Muscle layer of duodenum (tissue), 2 donors: Measurements from ENCODE around the gene MLN.
"Not testable (repeated sequence)": the region's sequence is repeated elsewhere in the genome, so short reads cannot be mapped to it uniquely, and the experiment has no call there.

Experiments used
- H3K27ac ChIP-seq: one replicate; pipeline ENCODE4 v1.7.0; 2013; ENCODE audit warnings: mild to moderate bottlenecking, low read length
- H3K27me3 ChIP-seq: one replicate; pipeline ENCODE4 v1.7.0; 2013; ENCODE audit warnings: low read depth, mild to moderate bottlenecking, control low read depth, low read length
- H3K36me3 ChIP-seq, 2 donors: one replicate each; pipeline ENCODE4 v1.7.0; 2013; ENCODE audit warnings: low read length in 2 of 2, control low read depth in 1 of 2, mild to moderate bottlenecking in 1 of 2; ENCODE audit not compliant: insufficient read depth in 2 of 2, control insufficient read depth in 1 of 2
- H3K4me1 ChIP-seq, 2 donors: one replicate each; pipeline ENCODE4 v1.7.0; 2013; ENCODE audit warnings: low read length in 2 of 2, mild to moderate bottlenecking in 2 of 2, control low read depth in 1 of 2, moderate library complexity in 1 of 2; ENCODE audit not compliant: insufficient read depth in 2 of 2, control insufficient read depth in 1 of 2
- H3K4me3 ChIP-seq, 2 donors: one replicate each; pipeline ENCODE4 v1.7.0; 2013; ENCODE audit warnings: low read length in 2 of 2, low read depth in 1 of 2, mild to moderate bottlenecking in 1 of 2
- H3K9me3 ChIP-seq, 2 donors: one replicate each; pipeline ENCODE4 v1.7.0; 2013; ENCODE audit warnings: low read length in 2 of 2, control low read depth in 1 of 2, mild to moderate bottlenecking in 1 of 2; ENCODE audit not compliant: control insufficient read depth in 1 of 2
- donor health status: healthy.

The MLN gene

DNA sequence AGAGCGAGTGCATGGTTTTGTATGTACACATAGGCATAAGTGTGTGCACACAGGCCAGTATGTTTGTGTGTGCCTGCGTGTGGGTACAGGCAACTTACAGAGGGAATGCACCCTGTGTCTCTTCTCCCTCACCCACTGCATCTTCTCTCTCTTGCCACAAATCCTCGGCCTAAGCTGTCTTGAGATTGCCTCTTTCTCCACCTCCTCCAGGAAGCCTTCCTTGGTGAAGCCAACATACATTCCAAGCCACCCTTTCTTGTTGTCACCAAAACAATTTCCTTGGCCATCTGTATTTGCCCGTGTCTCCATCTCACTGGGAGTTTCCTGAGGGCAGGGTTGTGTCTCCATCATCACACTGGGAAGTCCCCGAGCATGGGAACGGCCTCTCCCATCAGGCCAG is 29.8 kb upstream of the MLN start:
- peaks cover 0 to 13% of the 10 kb centered on the region in 2 donors for H3K4me1 ChIP-seq
- no peaks in the 10 kb centered on the region for H3K27me3 ChIP-seq
- H3K27ac ChIP-seq, result no peak overlapping the region
- no peak overlapping the region for H3K4me3 ChIP-seq
- H3K9me3 ChIP-seq, result no peaks in the 10 kb centered on the region
- H3K36me3 ChIP-seq, result no peaks in the 10 kb centered on the region

DNA sequence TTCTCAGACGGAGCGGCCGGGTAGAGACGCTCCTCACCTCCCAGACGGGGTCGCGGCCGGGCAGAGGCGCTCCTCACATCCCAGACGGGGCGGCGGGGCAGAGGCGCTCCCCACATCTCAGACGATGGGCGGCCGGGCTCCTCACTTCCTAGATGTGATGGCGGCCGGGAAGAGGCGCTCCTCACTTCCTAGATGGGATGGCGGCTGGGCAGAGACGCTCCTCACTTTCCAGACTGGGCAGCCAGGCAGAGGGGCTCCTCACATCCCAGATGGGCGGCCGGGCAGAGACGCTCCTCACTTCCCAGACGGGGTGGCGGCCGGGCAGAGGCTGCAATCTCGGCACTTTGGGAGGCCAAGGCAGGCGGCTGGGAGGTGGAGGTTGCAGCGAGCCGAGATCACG is 29.0 kb upstream of the MLN start:
- not testable (repeated sequence) for H3K27ac ChIP-seq, H3K4me3 ChIP-seq, H3K9me3 ChIP-seq, H3K36me3 ChIP-seq, H3K27me3 ChIP-seq
- peaks cover 0 to 19% of the 10 kb centered on the region in 2 donors for H3K4me1 ChIP-seq

GRCh38 chr6:33831725-33832124 is 27.9 kb upstream of the MLN start:
- H3K9me3 ChIP-seq, H3K27me3 ChIP-seq, H3K36me3 ChIP-seq, H3K27ac ChIP-seq, H3K4me3 ChIP-seq: not testable (repeated sequence)
- peaks cover 0 to 19% of the 10 kb centered on the region in 2 donors for H3K4me1 ChIP-seq

GRCh38 chr6:33830635-33831240 is 26.9 kb upstream of the MLN start:
- Histone ChIP-seq H3K36me3 (no peaks in the 10 kb centered on the region), H3K27me3 (no peaks in the 10 kb centered on the region), H3K4me1 (peaks cover 0 to 19% of the 10 kb centered on the region in 2 donors), H3K9me3 (no peaks in the 10 kb centered on the region), H3K27ac (no peak overlapping the region), H3K4me3 (no peak overlapping the region)

- no peak overlapping the region for H3K4me3 ChIP-seq
- H3K27me3 ChIP-seq, result no peaks in the 10 kb centered on the region
- H3K27ac ChIP-seq, result no peak overlapping the region
- H3K9me3 ChIP-seq, result no peaks in the 10 kb centered on the region
- peaks cover 0 to 19% of the 10 kb centered on the region in 2 donors for H3K4me1 ChIP-seq
- H3K36me3 ChIP-seq, result no peaks in the 10 kb centered on the region
Measured at GRCh38 chr6:33828764-33829731, 25.2 kb upstream of the MLN start.

- Histone ChIP-seq H3K27ac (no peak overlapping the region), H3K4me1 (peaks cover 0 to 19% of the 10 kb centered on the region in 2 donors), H3K36me3 (no peaks in the 10 kb centered on the region), H3K27me3 (no peaks in the 10 kb centered on the region), H3K4me3 (no peak overlapping the region), H3K9me3 (no peaks in the 10 kb centered on the region)
Measured at GRCh38 chr6:33828452-33828763, 24.6 kb upstream of the MLN start.

DNA sequence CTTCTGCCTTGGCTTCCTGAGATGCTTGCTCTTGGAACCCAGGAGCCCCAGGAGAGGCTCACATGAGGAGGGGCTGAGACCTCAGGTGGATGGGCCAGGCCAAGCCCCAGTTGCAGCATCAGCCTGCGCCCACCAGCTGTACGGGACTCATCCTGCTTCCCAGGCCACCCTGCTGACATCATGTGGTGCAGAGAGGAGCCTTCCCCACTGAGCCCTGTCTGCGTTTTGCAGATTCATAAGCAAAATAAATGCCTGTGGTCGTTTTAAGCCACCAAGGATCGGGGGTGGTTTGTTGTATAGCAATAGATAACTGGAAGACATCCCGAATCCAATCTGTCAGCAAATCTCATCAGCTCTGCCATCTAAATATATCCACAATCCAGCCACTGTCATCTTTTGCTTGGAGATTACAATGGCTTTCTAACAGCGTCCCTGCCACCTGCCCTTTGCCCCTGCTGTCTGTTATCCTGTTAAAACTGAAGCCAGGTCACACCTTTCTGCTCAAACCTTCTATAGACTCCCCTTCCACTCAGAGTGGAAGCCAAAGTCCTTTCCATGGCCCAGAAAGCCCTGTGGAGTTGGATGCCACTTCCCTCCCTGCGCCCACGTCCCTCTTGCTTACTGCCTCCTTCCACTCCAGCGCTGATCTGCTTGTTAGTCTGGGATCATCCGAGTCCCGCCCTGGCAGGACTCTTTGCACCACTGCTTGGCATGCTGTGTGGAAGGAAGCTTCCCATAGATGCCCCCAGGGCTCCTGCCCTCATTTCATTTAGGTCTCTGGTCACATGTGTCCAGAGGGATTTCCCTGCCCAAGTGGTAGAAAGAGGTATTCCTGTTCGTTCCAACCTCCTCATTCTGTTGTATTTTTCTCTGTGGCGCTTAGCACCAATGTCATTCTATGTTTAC is 24.0 kb upstream of the MLN start:
- no peaks in the 10 kb centered on the region for H3K27me3 ChIP-seq
- no peak overlapping the region for H3K27ac ChIP-seq
- no peaks in the 10 kb centered on the region for H3K9me3 ChIP-seq
- no peaks in the 10 kb centered on the region for H3K36me3 ChIP-seq
- no peak overlapping the region for H3K4me3 ChIP-seq
- peaks cover 0 to 19% of the 10 kb centered on the region in 2 donors for H3K4me1 ChIP-seq

DNA sequence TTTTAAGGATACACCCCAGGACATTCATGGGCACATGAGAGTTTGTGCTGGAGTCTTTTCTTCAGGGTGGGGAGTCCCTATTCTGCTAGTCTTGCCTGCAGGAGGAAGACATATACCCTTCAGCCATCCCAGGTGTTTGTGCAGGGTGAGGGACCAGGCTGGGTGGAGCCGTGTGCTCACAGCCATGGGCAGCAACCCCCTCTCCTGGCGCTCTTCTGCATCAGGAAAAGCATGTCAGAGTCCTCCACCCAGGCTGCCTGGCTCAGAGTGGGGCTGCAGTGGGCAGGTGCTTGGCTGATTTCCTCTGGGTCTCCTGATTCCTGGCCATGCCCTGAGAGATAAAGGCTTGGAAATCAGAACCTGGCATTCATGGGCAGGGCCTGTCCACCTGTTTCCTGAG is 22.7 kb upstream of the MLN start:
- Histone ChIP-seq H3K36me3 (no peaks in the 10 kb centered on the region), H3K27me3 (no peaks in the 10 kb centered on the region), H3K9me3 (no peaks in the 10 kb centered on the region), H3K27ac (no peak overlapping the region), H3K4me3 (no peak overlapping the region), H3K4me1 (peaks cover 0 to 19% of the 10 kb centered on the region in 2 donors)

DNA sequence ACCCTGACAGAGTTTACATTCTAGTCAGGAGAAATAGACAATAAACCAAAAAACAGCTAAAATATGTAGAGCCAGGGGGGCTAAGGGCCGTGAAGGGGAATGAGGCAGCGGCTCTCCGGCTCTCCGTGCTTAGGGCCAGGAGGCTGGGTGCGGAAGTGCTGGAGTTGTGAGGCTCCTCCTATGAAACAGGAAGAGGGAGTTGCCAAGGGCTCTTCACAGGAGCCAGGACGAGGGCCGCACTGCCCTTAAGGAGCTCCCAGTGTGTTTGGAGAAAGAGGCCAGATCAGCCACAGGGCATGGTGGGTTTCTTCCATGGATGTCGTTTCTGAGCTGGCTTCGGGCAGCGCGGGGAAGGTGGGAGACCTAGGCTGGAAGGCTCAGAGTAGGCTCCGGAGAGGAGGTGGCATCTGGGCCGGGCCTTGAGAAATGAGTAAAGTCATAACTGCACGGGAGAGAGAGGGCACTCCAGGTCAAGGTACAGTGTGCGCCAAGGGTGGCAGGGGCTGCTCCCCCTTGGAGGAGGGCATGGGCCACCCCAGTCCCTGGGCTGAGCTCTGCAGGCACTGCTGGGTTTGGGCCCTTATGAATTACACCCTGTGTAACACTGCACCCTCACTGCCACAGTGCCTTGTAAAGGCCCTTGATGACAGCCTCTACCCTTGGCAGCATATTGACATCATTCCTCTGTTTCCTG is 20.8 kb upstream of the MLN start:
- Histone ChIP-seq H3K4me1 (peaks cover 0 to 14% of the 10 kb centered on the region in 2 donors), H3K36me3 (no peaks in the 10 kb centered on the region), H3K27me3 (no peaks in the 10 kb centered on the region), H3K27ac (no peak overlapping the region), H3K4me3 (peak overlapping the region in 1 of 2 donors; percentile 30), H3K9me3 (no peaks in the 10 kb centered on the region)

DNA sequence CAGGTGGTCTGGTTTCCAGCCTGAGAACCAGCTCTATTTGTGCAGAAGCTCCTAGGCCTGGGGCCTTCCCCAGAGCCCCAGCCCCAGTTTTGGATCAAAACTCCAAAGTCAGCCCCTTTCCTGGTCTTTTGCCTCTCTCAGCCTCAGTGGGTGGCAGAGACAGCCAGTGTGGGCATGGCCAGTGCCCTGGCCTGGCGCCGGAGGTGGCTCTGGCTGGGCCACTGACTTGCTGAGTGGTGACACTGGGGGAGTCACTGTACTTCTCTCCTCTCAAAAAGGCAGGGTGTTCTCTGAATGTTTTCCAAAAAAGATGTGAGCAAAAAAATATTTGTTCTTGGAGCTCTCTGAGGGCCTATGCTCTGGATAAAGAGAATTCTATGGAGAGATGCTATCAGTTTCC is 20.0 kb upstream of the MLN start:
- Histone ChIP-seq H3K36me3 (no peaks in the 10 kb centered on the region), H3K27ac (no peak overlapping the region), H3K4me3 (no peak overlapping the region), H3K4me1 (peaks cover 0 to 8% of the 10 kb centered on the region in 2 donors), H3K27me3 (no peaks in the 10 kb centered on the region), H3K9me3 (no peaks in the 10 kb centered on the region)
